ENCODE data around the gene TMPRSS3.

Gene TMPRSS3

GRCh38 chr21:42395905-42396651 is at the start of gene TMPRSS3:
TMPRSS3 (minus strand) TSS chr21:42396052; CDS start chr21:42395417, 635 bp downstream.
- Histone ChIP-seq H3K9me3 (ENCODE audit: low read length) (no peaks in the 10 kb centered on the region), H3K9ac (ENCODE audit: low read length) (no peak within 1 kb of the TSS), H3K27me3 (ENCODE audit: control insufficient read depth in 1 of 2, insufficient read depth in 2 of 2, low read length in 2 of 2) (no peaks in the 10 kb centered on the region), H3K4me1 (ENCODE audit: insufficient read depth, low read length) (no peaks in the 10 kb centered on the region), H3K4me3 (ENCODE audit: low read depth in 1 of 2, low read length in 2 of 2) (no peak within 1 kb of the TSS), H3K27ac (ENCODE audit: low read depth, low read length) (no peak within 1 kb of the TSS), H3K36me3 (ENCODE audit: insufficient read depth, low read length) (no peaks in the 10 kb centered on the region)

GRCh38 chr21:42445311-42445710 is 49.5 kb upstream of the TMPRSS3 start:
- Histone ChIP-seq H3K27me3 (ENCODE audit: control insufficient read depth in 1 of 2, insufficient read depth in 2 of 2, low read length in 2 of 2) (peaks cover 0 to 14% of the 10 kb centered on the region in 2 donors), H3K9ac (ENCODE audit: low read length) (no peak overlapping the region), H3K36me3 (ENCODE audit: insufficient read depth, low read length) (no peaks in the 10 kb centered on the region), H3K27ac (ENCODE audit: low read depth, low read length) (no peak overlapping the region), H3K4me3 (ENCODE audit: low read depth in 1 of 2, low read length in 2 of 2) (no peak overlapping the region), H3K4me1 (ENCODE audit: insufficient read depth, low read length) (no peaks in the 10 kb centered on the region), H3K9me3 (ENCODE audit: low read length) (no peaks in the 10 kb centered on the region)

GRCh38 chr21:42444745-42445059 is 48.9 kb upstream of the TMPRSS3 start:
- Histone ChIP-seq H3K4me1 (ENCODE audit: insufficient read depth, low read length) (no peaks in the 10 kb centered on the region), H3K36me3 (ENCODE audit: insufficient read depth, low read length) (no peaks in the 10 kb centered on the region), H3K27ac (ENCODE audit: low read depth, low read length) (no peak overlapping the region), H3K9me3 (ENCODE audit: low read length) (no peaks in the 10 kb centered on the region), H3K27me3 (ENCODE audit: control insufficient read depth in 1 of 2, insufficient read depth in 2 of 2, low read length in 2 of 2) (peaks cover 0 to 14% of the 10 kb centered on the region in 2 donors), H3K9ac (ENCODE audit: low read length) (no peak overlapping the region), H3K4me3 (ENCODE audit: low read depth in 1 of 2, low read length in 2 of 2) (no peak overlapping the region)

GRCh38 chr21:42443876-42444744 is 48.3 kb upstream of the TMPRSS3 start:
- Histone ChIP-seq H3K27ac (ENCODE audit: low read depth, low read length) (no peak overlapping the region), H3K36me3 (ENCODE audit: insufficient read depth, low read length) (no peaks in the 10 kb centered on the region), H3K27me3 (ENCODE audit: control insufficient read depth in 1 of 2, insufficient read depth in 2 of 2, low read length in 2 of 2) (peaks cover 0 to 14% of the 10 kb centered on the region in 2 donors), H3K9me3 (ENCODE audit: low read length) (no peaks in the 10 kb centered on the region), H3K4me3 (ENCODE audit: low read depth in 1 of 2, low read length in 2 of 2) (no peak overlapping the region), H3K4me1 (ENCODE audit: insufficient read depth, low read length) (no peaks in the 10 kb centered on the region), H3K9ac (ENCODE audit: low read length) (no peak overlapping the region)

GRCh38 chr21:42443181-42443785 is 47.4 kb upstream of the TMPRSS3 start:
- Histone ChIP-seq H3K27ac (ENCODE audit: low read depth, low read length) (no peak overlapping the region), H3K9me3 (ENCODE audit: low read length) (no peaks in the 10 kb centered on the region), H3K4me3 (ENCODE audit: low read depth in 1 of 2, low read length in 2 of 2) (no peak overlapping the region), H3K9ac (ENCODE audit: low read length) (no peak overlapping the region), H3K27me3 (ENCODE audit: control insufficient read depth in 1 of 2, insufficient read depth in 2 of 2, low read length in 2 of 2) (peaks cover 0 to 20% of the 10 kb centered on the region in 2 donors), H3K36me3 (ENCODE audit: insufficient read depth, low read length) (no peaks in the 10 kb centered on the region), H3K4me1 (ENCODE audit: insufficient read depth, low read length) (no peaks in the 10 kb centered on the region)

- H3K27ac ChIP-seq (ENCODE audit: low read depth, low read length), result no peak overlapping the region
- peaks cover 0 to 26% of the 10 kb centered on the region in 2 donors for H3K27me3 ChIP-seq (ENCODE audit: control insufficient read depth in 1 of 2, insufficient read depth in 2 of 2, low read length in 2 of 2)
- no peaks in the 10 kb centered on the region for H3K9me3 ChIP-seq (ENCODE audit: low read length)
- no peaks in the 10 kb centered on the region for H3K4me1 ChIP-seq (ENCODE audit: insufficient read depth, low read length)
- H3K4me3 ChIP-seq (ENCODE audit: low read depth in 1 of 2, low read length in 2 of 2), result no peak overlapping the region
- no peaks in the 10 kb centered on the region for H3K36me3 ChIP-seq (ENCODE audit: insufficient read depth, low read length)
- H3K9ac ChIP-seq (ENCODE audit: low read length), result no peak overlapping the region
Measured at GRCh38 chr21:42441963-42442362, 46.1 kb upstream of the TMPRSS3 start.

- Histone ChIP-seq H3K4me3 (ENCODE audit: low read depth in 1 of 2, low read length in 2 of 2) (no peak overlapping the region), H3K27me3 (ENCODE audit: control insufficient read depth in 1 of 2, insufficient read depth in 2 of 2, low read length in 2 of 2) (peaks cover 0 to 17% of the 10 kb centered on the region in 2 donors), H3K4me1 (ENCODE audit: insufficient read depth, low read length) (no peaks in the 10 kb centered on the region), H3K9ac (ENCODE audit: low read length) (no peak overlapping the region), H3K36me3 (ENCODE audit: insufficient read depth, low read length) (no peaks in the 10 kb centered on the region), H3K9me3 (ENCODE audit: low read length) (no peaks in the 10 kb centered on the region), H3K27ac (ENCODE audit: low read depth, low read length) (no peak overlapping the region)
Measured at GRCh38 chr21:42440187-42440792, 44.4 kb upstream of the TMPRSS3 start.

- H3K9me3 ChIP-seq (ENCODE audit: low read length), result no peaks in the 10 kb centered on the region
- H3K27me3 ChIP-seq (ENCODE audit: control insufficient read depth in 1 of 2, insufficient read depth in 2 of 2, low read length in 2 of 2), result peaks cover 0 to 12% of the 10 kb centered on the region in 2 donors
- no peaks in the 10 kb centered on the region for H3K4me1 ChIP-seq (ENCODE audit: insufficient read depth, low read length)
- no peaks in the 10 kb centered on the region for H3K36me3 ChIP-seq (ENCODE audit: insufficient read depth, low read length)
- H3K27ac ChIP-seq (ENCODE audit: low read depth, low read length), result no peak overlapping the region
- no peak overlapping the region for H3K4me3 ChIP-seq (ENCODE audit: low read depth in 1 of 2, low read length in 2 of 2)
- no peak overlapping the region for H3K9ac ChIP-seq (ENCODE audit: low read length)
Measured at GRCh38 chr21:42439284-42440186, 43.7 kb upstream of the TMPRSS3 start.

GRCh38 chr21:42438316-42439205 is 42.7 kb upstream of the TMPRSS3 start:
- Histone ChIP-seq H3K27me3 (ENCODE audit: control insufficient read depth in 1 of 2, insufficient read depth in 2 of 2, low read length in 2 of 2) (peaks cover 0 to 12% of the 10 kb centered on the region in 2 donors), H3K4me1 (ENCODE audit: insufficient read depth, low read length) (no peaks in the 10 kb centered on the region), H3K27ac (ENCODE audit: low read depth, low read length) (no peak overlapping the region), H3K36me3 (ENCODE audit: insufficient read depth, low read length) (no peaks in the 10 kb centered on the region), H3K4me3 (ENCODE audit: low read depth in 1 of 2, low read length in 2 of 2) (no peak overlapping the region), H3K9me3 (ENCODE audit: low read length) (no peaks in the 10 kb centered on the region), H3K9ac (ENCODE audit: low read length) (no peak overlapping the region)

- Histone ChIP-seq H3K9ac (ENCODE audit: low read length) (no peak overlapping the region), H3K4me1 (ENCODE audit: insufficient read depth, low read length) (no peaks in the 10 kb centered on the region), H3K9me3 (ENCODE audit: low read length) (peaks cover 1% of the 10 kb centered on the region), H3K27me3 (ENCODE audit: control insufficient read depth in 1 of 2, insufficient read depth in 2 of 2, low read length in 2 of 2) (peaks cover 0 to 12% of the 10 kb centered on the region in 2 donors), H3K27ac (ENCODE audit: low read depth, low read length) (no peak overlapping the region), H3K4me3 (ENCODE audit: low read depth in 1 of 2, low read length in 2 of 2) (no peak overlapping the region), H3K36me3 (ENCODE audit: insufficient read depth, low read length) (no peaks in the 10 kb centered on the region)
Measured at GRCh38 chr21:42437786-42438185, 41.9 kb upstream of the TMPRSS3 start.
